Measurements from ENCODE around the gene DEXI. TPM values are rescaled to one million over a fixed set of nuclear protein-coding genes. Genes with fewer than 3 reads are reported as not detected.

DEXI gene
- total RNA-seq, 1 donor from 2014 or later: 24.1 TPM

GRCh38 chr16:10892782-10893318 is 49.4 kb downstream of the DEXI start:
- DNase-seq: no peak

GRCh38 chr16:10889855-10890254 is 52.4 kb downstream of the DEXI start:
- DNase-seq: no peak

GRCh38 chr16:10888320-10888937 is 53.8 kb downstream of the DEXI start:
- no peak for DNase-seq

GRCh38 chr16:10885246-10885645 is 57.0 kb downstream of the DEXI start:
- DNase-seq: no peak

DNA sequence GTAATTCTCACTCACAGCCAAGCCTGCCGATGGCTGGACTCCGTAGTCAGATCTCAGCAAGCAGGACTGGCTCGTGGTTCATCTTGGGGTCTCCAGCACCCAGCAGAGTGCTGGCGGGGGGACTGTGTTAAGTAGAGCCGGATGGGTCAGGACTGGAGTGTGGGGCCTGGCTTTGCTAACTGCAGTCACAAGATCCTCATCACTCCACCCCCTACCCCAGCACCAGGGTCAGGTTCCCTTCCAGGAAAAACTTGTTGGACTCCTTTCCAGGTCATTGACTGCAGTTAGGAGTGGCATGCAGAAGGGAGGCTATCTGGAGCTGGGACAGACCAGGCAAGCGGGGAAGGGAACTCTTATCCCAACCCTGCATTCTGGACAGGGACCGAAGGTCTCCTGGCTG is 59.3 kb downstream of the DEXI start:
- no peak for DNase-seq

- DNase-seq: no peak
Measured at GRCh38 chr16:10881479-10882030, 60.7 kb downstream of the DEXI start.

GRCh38 chr16:10880594-10881452 is 61.4 kb downstream of the DEXI start:
- no peak for DNase-seq

DNA sequence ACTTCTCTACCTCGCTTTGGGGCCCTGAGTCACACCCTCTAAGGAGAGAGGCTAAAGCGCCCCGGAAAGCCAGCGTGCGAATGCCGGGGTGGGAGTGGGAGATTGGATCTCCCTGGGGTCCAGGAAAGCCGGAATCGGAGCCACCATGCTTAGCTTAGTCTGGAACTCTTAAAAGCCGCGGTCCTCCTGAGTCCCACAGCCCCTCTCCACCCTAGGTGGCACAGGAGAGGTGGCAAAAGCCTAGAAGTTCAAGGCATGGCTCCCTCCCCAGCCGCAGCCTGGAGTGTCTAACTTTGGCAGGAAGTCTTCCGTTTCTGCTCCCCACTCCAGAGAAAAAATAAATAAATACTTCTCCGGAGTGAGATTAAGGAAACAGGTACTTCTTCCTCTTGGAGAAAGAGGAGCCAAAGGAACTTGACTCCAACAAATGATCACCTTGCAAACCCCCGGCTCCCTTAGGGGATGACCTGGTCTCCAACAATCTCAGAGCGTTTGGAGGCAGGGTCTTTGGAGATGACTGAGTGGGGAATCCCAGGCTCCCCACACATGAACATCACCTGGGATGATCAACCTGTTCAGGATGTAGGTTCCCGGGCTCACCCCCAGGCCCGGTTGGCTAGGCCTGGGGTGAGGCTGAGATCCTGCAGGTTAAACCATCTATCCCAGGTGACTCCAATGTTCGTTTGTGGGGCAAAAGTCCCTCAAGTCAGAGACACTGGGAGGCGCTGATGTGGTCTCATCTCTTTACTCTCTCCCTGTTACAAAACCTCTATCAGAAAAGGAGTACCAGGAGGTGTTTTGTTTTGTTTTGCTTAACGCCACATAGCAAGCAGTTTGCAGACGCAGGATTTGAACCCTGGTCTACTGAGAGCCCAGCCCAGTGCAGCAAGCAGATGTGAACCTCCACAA is 62.3 kb downstream of the DEXI start:
- DNase-seq: no peak

Other genes with a start within 250 kb of the DEXI start
- gene TEKT5, start 247.5 kb downstream of the DEXI start, total RNA-seq: 0.59 TPM
- 14.8 TPM for gene NUBP1, start 198.6 kb downstream of the DEXI start, total RNA-seq
- 1.2 TPM for gene TVP23A, start 123.7 kb downstream of the DEXI start, total RNA-seq
- 5.7 TPM for gene CIITA, start 65.3 kb downstream of the DEXI start, total RNA-seq
- 18.0 TPM for gene CLEC16A, start 2.1 kb upstream of the DEXI start, total RNA-seq